A549 (cell line): ENCODE data around the gene CLSTN1. TPM values are rescaled to one million over a fixed set of nuclear protein-coding genes. Genes with fewer than 3 reads are reported as not detected.

Experiments used
- ATAC-seq, 2 experiments: fragments of 200-7000 bp in 1 of 2; fragments of >200 bp in 1 of 2; cut with Nextera tagmentation in 1 of 2; cut with Tn5 transposase in 1 of 2; 3 replicates each; pipeline versions ENCODE4 v1.8.0 to v1.9.1; 2018 to 2020; ENCODE audit warnings: mild to moderate bottlenecking in 1 of 2, moderate library complexity in 1 of 2
- CTCF ChIA-PET: fragments of 300-600 bp; sonication (Branson Sonifier 250); formaldehyde crosslinking; extraction: SDS; loops from one replicate; lab custom pipeline; 2021; ENCODE audit warnings: antibody characterized with exemption, inconsistent platforms; lab: Yijun Ruan, JAX
- POLR2A ChIA-PET: fragments of 350-600 bp; formaldehyde crosslinking; extraction: SDS; loops from one replicate; lab custom pipeline; 2021; ENCODE audit warnings: antibody characterized with exemption, inconsistent platforms; lab: Yijun Ruan, JAX
- DNase-seq, 2 experiments: peaks; one replicate each; pipeline versions ENCODE4 v3.0.0 to v3.0.0-alpha.2; 2011 to 2016; ENCODE audit warnings: low read depth in 1 of 2, low spot score in 1 of 2
- FAIRE-seq: peaks from 2 replicates; lab custom pipeline; 2011; peaks lifted over from hg19 to GRCh38; lab: Jason Lieb, UNC
- H3K27ac ChIP-seq, 2 experiments: fragments of >200 bp; sonication (Bioruptor Twin); formaldehyde crosslinking; 3 replicates each; pipeline ENCODE4 v1.5.1; 2016 to 2017
- H3K4me1 ChIP-seq: fragments of >200 bp; sonication (Bioruptor Twin); formaldehyde crosslinking; 3 replicates; pipeline ENCODE4 v1.6.1; 2016
- H3K4me2 ChIP-seq: fragments of >200 bp; sonication (Bioruptor Twin); formaldehyde crosslinking; 3 replicates; pipeline ENCODE4 v1.6.1; 2016
- H3K4me3 ChIP-seq: fragments of >200 bp; sonication (Bioruptor Twin); formaldehyde crosslinking; 3 replicates; pipeline ENCODE4 v1.5.1; 2016
- H3K9me3 ChIP-seq: fragments of >200 bp; sonication (Bioruptor Twin); formaldehyde crosslinking; 3 replicates; pipeline ENCODE4 v1.6.1; 2016
- CBX2 ChIP-seq: fragments of 200-600 bp; sonication (generic); IDR thresholded peaks from 2 replicates; pipeline ENCODE4 v1.6.1; 2016; ENCODE audit warnings: low read depth, mild to moderate bottlenecking, borderline replicate concordance
- HOXA7 ChIP-seq: fragments of 250-450 bp; sonication (Bioruptor Pico); IDR thresholded peaks from 2 replicates; pipeline ENCODE4 v1.5.0; 2020; ENCODE audit warnings: mild to moderate bottlenecking, moderate library complexity
- HOXB13 ChIP-seq: fragments of 250-450 bp; sonication (Bioruptor Pico); IDR thresholded peaks from 2 replicates; pipeline ENCODE4 v1.5.0; 2020; ENCODE audit warnings: low read depth, mild to moderate bottlenecking, moderate library complexity
- KDM1A ChIP-seq: fragments of 200-600 bp; sonication (generic); IDR thresholded peaks from 2 replicates; pipeline ENCODE4 v1.6.1; 2016; ENCODE audit warnings: low read depth, mild to moderate bottlenecking
- NFE2L2 ChIP-seq: fragments of 150-350 bp; conservative IDR thresholded peaks from 2 replicates; pipeline ENCODE4 v1.6.1; 2014; ENCODE audit warnings: low read length
- RAD21 ChIP-seq, 2 experiments: fragments of >200 bp in 1 of 2; sonication (Bioruptor Twin) in 1 of 2; formaldehyde crosslinking in 1 of 2; IDR thresholded peaks in 1 of 2; conservative IDR thresholded peaks in 1 of 2; 2 replicates in 1 of 2; 3 replicates in 1 of 2; pipeline ENCODE4 v1.6.1; 2012 to 2018; ENCODE audit warnings: inconsistent platforms in 1 of 2
- RNF2 ChIP-seq: fragments of 200-600 bp; sonication (generic); IDR thresholded peaks from 2 replicates; pipeline ENCODE4 v1.6.1; 2016; ENCODE audit warnings: low read depth, mild to moderate bottlenecking, antibody characterized with exemption, moderate library complexity, borderline replicate concordance
- SMC3 ChIP-seq: fragments of >200 bp; sonication (Bioruptor Twin); formaldehyde crosslinking; IDR thresholded peaks from 3 replicates; pipeline ENCODE4 v1.6.1; 2018; ENCODE audit warnings: inconsistent platforms
- TP53 ChIP-seq: fragments of 250-450 bp; sonication (Bioruptor Pico); IDR thresholded peaks from 2 replicates; pipeline ENCODE4 v1.5.0; 2021; ENCODE audit warnings: mild to moderate bottlenecking, moderate library complexity
- WGBS: methylation state at CpG from one replicate; pipeline ENCODE4 v1.1.6; 2017; ENCODE audit errors: missing lambda C conversion rate; 5-methylcytosine and 5-hydroxymethylcytosine counted together
- polyA plus RNA-seq, 4 experiments: library from polyadenylated mRNA; depleted of rRNA in 3 of 4; stranded (reverse); fragments of >200 nt; fragmentation: RNase III in 1 of 4; extraction: RNeasy Plus Mini Kit Qiagen cat#74134 plus additional on column Dnase treatment in 1 of 4; gene quantifications; 2 replicates in 3 of 4; 3 replicates in 1 of 4; pipeline ENCODE4 v1.2.3, GENCODE V29; 2011 to 2017
- TF ChIP-seq, protein P1 (sequence below): fragments of 250-450 bp; sonication (Bioruptor Pico); IDR thresholded peaks from 2 replicates; pipeline ENCODE4 v1.5.0; 2021; ENCODE audit warnings: mild to moderate bottlenecking, moderate library complexity, borderline replicate concordance
- TF ChIP-seq, protein P2 (sequence below): fragments of 250-450 bp; sonication (Bioruptor Pico); IDR thresholded peaks from 2 replicates; pipeline ENCODE4 v1.5.0; 2020; ENCODE audit warnings: low read depth, mild to moderate bottlenecking, moderate library complexity
- TF ChIP-seq, protein P3 (sequence below): IDR thresholded peaks from 2 replicates; pipeline ENCODE4 v1.6.1; 2012
- TF ChIP-seq, protein P4 (sequence below): fragments of >200 bp; sonication (Bioruptor Twin); formaldehyde crosslinking; IDR thresholded peaks from 3 replicates; pipeline ENCODE4 v1.6.1; 2016
- TF ChIP-seq, protein P5 (sequence below): fragments of >200 bp; sonication (Bioruptor Twin); formaldehyde crosslinking; IDR thresholded peaks from 2 replicates; pipeline ENCODE4 v1.6.1; 2016
- TF ChIP-seq, protein P6 (sequence below): fragments of 450-650 bp; IDR thresholded peaks from 2 replicates; pipeline ENCODE4 v1.6.1; 2014; ENCODE audit warnings: antibody characterized with exemption
- TF ChIP-seq, protein P7 (sequence below): fragments of >200 bp; sonication (Bioruptor Twin); formaldehyde crosslinking; IDR thresholded peaks from 3 replicates; pipeline ENCODE4 v1.5.1; 2016

CLSTN1 gene
- polyA plus RNA-seq, 2 of the 4 experiments (the other 2 are of a cell fraction): 27.3 to 56.1 TPM

DNA sequence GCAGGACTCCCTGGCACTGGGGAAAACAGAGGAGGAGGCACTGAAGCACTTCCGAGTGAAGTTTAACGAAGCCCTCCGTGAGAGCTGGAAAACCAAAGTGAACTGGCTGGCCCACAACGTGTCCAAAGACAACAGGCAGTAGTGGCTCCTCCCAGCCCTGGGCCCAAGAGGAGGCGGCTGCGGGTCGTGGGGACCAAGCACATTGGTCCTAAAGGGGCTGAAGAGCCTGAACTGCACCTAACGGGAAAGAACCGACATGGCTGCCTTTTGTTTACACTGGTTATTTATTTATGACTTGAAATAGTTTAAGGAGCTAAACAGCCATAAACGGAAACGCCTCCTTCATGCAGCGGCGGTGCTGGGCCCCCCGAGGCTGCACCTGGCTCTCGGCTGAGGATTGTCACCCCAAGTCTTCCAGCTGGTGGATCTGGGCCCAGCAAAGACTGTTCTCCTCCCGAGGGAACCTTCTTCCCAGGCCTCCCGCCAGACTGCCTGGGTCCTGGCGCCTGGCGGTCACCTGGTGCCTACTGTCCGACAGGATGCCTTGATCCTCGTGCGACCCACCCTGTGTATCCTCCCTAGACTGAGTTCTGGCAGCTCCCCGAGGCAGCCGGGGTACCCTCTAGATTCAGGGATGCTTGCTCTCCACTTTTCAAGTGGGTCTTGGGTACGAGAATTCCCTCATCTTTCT is 96.7 kb downstream of the CLSTN1 start:
- DNase-seq (no peak), ATAC-seq (no peak), FAIRE-seq (no peak)
- TF ChIP-seq, protein P1, sequence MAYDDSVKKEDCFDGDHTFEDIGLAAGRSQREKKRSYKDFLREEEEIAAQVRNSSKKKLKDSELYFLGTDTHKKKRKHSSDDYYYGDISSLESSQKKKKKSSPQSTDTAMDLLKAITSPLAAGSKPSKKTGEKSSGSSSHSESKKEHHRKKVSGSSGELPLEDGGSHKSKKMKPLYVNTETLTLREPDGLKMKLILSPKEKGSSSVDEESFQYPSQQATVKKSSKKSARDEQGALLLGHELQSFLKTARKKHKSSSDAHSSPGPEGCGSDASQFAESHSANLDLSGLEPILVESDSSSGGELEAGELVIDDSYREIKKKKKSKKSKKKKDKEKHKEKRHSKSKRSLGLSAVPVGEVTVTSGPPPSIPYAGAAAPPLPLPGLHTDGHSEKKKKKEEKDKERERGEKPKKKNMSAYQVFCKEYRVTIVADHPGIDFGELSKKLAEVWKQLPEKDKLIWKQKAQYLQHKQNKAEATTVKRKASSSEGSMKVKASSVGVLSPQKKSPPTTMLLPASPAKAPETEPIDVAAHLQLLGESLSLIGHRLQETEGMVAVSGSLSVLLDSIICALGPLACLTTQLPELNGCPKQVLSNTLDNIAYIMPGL (CRISPR knock-in tag): no peak
- TF ChIP-seq RNF2 (no peak), HOXB13 (no peak)
- no peak overlapping the region for H3K27ac ChIP-seq
- peaks cover 4% of the 10 kb centered on the region; the same call in 1 of the 3 replicates for H3K9me3 ChIP-seq
- H3K4me1 ChIP-seq: no peaks in the 10 kb centered on the region
- POLR2A ChIA-PET: no interaction called here
- no peak overlapping the region for H3K4me2 ChIP-seq
- CTCF ChIA-PET: interaction anchor here (0.9 to 2.0 kb wide), 6 partner anchors 8 to 140 kb away, joined by 3 to 9 read pairs (median 4); no protein-coding TSS in a partner anchor
- H3K4me3 ChIP-seq: no peak overlapping the region
- WGBS: 84% methylated on average over 22 of the region's 25 CpGs

DNA sequence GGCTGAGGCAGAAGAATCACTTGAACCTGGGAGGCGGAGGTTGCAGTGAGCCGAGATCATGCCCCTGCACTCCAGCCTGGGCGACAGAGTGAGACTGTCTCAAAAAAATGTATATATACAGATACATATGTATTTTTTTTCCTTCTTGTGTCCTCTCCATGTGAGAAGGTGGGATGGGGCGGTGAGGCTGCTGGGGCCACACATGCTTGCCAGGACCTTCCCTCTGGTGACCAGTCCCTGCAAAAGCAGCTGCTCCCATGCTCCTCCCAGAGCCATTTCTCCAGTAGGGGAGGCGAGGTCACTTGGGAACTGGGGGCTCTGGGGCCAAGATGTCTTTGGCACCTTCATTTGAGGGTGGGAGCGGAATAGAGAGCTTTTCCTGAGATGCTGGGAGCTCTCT is 97.4 kb downstream of the CLSTN1 start:
- no peak overlapping the region for H3K27ac ChIP-seq
- H3K4me1 ChIP-seq: no peaks in the 10 kb centered on the region
- H3K4me3 ChIP-seq: no peak overlapping the region
- TF ChIP-seq, protein P2, sequence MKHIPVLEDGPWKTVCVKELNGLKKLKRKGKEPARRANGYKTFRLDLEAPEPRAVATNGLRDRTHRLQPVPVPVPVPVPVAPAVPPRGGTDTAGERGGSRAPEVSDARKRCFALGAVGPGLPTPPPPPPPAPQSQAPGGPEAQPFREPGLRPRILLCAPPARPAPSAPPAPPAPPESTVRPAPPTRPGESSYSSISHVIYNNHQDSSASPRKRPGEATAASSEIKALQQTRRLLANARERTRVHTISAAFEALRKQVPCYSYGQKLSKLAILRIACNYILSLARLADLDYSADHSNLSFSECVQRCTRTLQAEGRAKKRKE (CRISPR knock-in tag): no peak
- no peak for TF ChIP-seq NFE2L2
- TF ChIP-seq, protein P3, sequence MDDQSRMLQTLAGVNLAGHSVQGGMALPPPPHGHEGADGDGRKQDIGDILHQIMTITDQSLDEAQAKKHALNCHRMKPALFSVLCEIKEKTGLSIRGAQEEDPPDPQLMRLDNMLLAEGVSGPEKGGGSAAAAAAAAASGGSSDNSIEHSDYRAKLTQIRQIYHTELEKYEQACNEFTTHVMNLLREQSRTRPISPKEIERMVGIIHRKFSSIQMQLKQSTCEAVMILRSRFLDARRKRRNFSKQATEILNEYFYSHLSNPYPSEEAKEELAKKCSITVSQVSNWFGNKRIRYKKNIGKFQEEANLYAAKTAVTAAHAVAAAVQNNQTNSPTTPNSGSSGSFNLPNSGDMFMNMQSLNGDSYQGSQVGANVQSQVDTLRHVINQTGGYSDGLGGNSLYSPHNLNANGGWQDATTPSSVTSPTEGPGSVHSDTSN: no peak
- TF ChIP-seq HOXA7: no peak
- TF ChIP-seq KDM1A: no peak
- no peak for TF ChIP-seq RAD21 (conservative IDR thresholded peaks at IDR 0.05 in 1 of 2, IDR thresholded peaks at IDR 0.05 in 1 of 2)
- no peak for TF ChIP-seq TP53 (CRISPR knock-in tag)
- TF ChIP-seq, protein P4, sequence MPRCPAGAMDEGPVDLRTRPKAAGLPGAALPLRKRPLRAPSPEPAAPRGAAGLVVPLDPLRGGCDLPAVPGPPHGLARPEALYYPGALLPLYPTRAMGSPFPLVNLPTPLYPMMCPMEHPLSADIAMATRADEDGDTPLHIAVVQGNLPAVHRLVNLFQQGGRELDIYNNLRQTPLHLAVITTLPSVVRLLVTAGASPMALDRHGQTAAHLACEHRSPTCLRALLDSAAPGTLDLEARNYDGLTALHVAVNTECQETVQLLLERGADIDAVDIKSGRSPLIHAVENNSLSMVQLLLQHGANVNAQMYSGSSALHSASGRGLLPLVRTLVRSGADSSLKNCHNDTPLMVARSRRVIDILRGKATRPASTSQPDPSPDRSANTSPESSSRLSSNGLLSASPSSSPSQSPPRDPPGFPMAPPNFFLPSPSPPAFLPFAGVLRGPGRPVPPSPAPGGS: no peak
- TF ChIP-seq, protein P5, sequence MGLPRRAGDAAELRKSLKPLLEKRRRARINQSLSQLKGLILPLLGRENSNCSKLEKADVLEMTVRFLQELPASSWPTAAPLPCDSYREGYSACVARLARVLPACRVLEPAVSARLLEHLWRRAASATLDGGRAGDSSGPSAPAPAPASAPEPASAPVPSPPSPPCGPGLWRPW: no peak
- TF ChIP-seq CBX2: no peak
- DNase-seq (no peak), ATAC-seq (no peak), FAIRE-seq (no peak)
- POLR2A ChIA-PET: no interaction called here
- H3K9me3 ChIP-seq: peaks cover 4% of the 10 kb centered on the region; the same call in 1 of the 3 replicates
- 88% methylated on average over 5 of the region's 6 CpGs for WGBS
- CTCF ChIA-PET: interaction anchor here (0.9 to 2.0 kb wide), 4 partner anchors 9 to 140 kb away, joined by 3 to 9 read pairs (median 4); no protein-coding TSS in a partner anchor
- H3K4me2 ChIP-seq: no peak overlapping the region

DNA sequence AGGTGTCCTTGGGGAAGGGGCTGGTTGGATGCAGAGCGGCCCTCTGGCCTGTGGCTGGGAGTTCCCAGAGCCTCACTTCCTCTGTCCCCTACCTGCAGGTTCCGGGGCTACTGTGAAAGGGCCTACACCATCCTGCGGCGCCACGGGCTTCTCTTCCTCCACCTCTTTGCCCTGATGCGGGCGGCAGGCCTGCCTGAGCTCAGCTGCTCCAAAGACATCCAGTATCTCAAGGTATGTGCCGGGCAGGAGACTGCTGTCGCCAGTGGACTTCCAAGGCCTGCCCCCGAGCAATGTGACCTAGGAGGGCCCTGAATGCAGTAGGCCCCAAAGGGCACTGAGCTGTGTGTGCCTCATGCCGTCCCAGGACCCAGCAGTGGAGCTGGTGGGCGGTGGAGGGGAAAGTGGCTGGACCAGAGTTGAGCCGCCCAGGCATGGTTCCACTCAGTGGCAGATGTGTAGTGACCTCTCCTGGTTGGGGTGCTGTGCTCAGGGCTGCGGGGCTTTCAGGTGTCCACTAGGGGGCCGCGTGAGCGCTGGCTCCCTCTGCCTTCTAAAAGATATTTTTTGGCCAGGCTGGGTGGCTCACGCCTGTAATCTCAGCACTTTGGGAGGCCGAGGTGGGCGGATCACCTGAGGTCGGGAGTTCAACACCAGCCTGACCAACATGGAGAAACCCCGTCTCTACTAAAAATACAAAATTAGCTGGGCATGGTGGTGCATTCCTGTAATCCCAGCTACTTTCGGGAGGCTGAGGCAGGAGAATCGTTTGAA is 98.9 kb downstream of the CLSTN1 start:
- Histone ChIP-seq H3K4me2 (no peak overlapping the region), H3K4me1 (peaks cover 2% of the 10 kb centered on the region), H3K9me3 (peaks cover 4% of the 10 kb centered on the region; the same call in 1 of the 3 replicates), H3K4me3 (no peak overlapping the region), H3K27ac (peak overlapping the region in 1 of 2 experiments; percentile 36; a peak in 1 of 6 replicates)
- DNase-seq: peak; percentile 57 to 67
- ChIA-PET POLR2A (no interaction called here), CTCF (interaction anchor here (0.6 to 3.0 kb wide), 16 partner anchors 9 to 147 kb away, joined by 3 to 11 read pairs (median 3); no protein-coding TSS in a partner anchor)
- FAIRE-seq: no peak
- TF ChIP-seq SMC3: peak; percentile 44; the same call in 2 of the 3 replicates
- peak; percentile 42 to 61 for TF ChIP-seq RAD21 (conservative IDR thresholded peaks at IDR 0.05 in 1 of 2, IDR thresholded peaks at IDR 0.05 in 1 of 2)
- TF ChIP-seq, protein P6, sequence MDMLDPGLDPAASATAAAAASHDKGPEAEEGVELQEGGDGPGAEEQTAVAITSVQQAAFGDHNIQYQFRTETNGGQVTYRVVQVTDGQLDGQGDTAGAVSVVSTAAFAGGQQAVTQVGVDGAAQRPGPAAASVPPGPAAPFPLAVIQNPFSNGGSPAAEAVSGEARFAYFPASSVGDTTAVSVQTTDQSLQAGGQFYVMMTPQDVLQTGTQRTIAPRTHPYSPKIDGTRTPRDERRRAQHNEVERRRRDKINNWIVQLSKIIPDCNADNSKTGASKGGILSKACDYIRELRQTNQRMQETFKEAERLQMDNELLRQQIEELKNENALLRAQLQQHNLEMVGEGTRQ: no peak
- TF ChIP-seq, protein P7, sequence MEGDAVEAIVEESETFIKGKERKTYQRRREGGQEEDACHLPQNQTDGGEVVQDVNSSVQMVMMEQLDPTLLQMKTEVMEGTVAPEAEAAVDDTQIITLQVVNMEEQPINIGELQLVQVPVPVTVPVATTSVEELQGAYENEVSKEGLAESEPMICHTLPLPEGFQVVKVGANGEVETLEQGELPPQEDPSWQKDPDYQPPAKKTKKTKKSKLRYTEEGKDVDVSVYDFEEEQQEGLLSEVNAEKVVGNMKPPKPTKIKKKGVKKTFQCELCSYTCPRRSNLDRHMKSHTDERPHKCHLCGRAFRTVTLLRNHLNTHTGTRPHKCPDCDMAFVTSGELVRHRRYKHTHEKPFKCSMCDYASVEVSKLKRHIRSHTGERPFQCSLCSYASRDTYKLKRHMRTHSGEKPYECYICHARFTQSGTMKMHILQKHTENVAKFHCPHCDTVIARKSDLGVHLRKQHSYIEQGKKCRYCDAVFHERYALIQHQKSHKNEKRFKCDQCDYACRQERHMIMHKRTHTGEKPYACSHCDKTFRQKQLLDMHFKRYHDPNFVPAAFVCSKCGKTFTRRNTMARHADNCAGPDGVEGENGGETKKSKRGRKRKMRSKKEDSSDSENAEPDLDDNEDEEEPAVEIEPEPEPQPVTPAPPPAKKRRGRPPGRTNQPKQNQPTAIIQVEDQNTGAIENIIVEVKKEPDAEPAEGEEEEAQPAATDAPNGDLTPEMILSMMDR: peak; percentile 55
- ATAC-seq: peak; percentile 80 to 88
- 73% methylated on average over 22 of the region's 24 CpGs for WGBS
